GM12878 (cell line): ENCODE results near the gene TULP1. TPM values are rescaled to one million over a fixed set of nuclear protein-coding genes. Genes with fewer than 3 reads are reported as not detected.

Source experiments
- GATAD2B ChIP-seq: fragments of 450-650 bp; conservative IDR thresholded peaks from 2 replicates; pipeline ENCODE4 v1.6.1; 2017; ENCODE audit warnings: low read depth, mild to moderate bottlenecking, moderate library complexity
- NFYB ChIP-seq: IDR thresholded peaks from 2 replicates; pipeline ENCODE4 v1.6.1; 2011; ENCODE audit warnings: low read depth, mild to moderate bottlenecking, low read length, improper control_type of control experiment, moderate library complexity; ENCODE audit not compliant: insufficient read depth
- PAX8 ChIP-seq: fragments of 450-650 bp; IDR thresholded peaks from 2 replicates; pipeline ENCODE4 v1.6.1; 2017; ENCODE audit warnings: mild to moderate bottlenecking, moderate library complexity
- PML ChIP-seq: IDR thresholded peaks from 2 replicates; pipeline ENCODE4 v1.6.1; 2012; ENCODE audit warnings: low read length, inconsistent platforms
- SPI1 ChIP-seq: IDR thresholded peaks from 2 replicates; pipeline ENCODE4 v1.6.1; 2011; ENCODE audit warnings: low read depth, mild to moderate bottlenecking, low read length, moderate library complexity, borderline replicate concordance; ENCODE audit not compliant: insufficient read depth
- SREBF1 ChIP-seq: IDR thresholded peaks from 2 replicates; pipeline ENCODE4 v1.6.1; 2012; ENCODE audit warnings: mild to moderate bottlenecking, low read length
- SRF ChIP-seq, 2 experiments: IDR thresholded peaks; 2 replicates each; pipeline ENCODE4 v1.6.1; 2011; ENCODE audit warnings: low read depth in 2 of 2, low read length in 2 of 2, mild to moderate bottlenecking in 1 of 2, moderate library complexity in 1 of 2
- SUPT20H ChIP-seq: IDR thresholded peaks from 2 replicates; pipeline ENCODE4 v1.6.1; 2011; ENCODE audit warnings: low read depth, mild to moderate bottlenecking, low read length, moderate library complexity, borderline replicate concordance; ENCODE audit not compliant: control insufficient read depth
- TCF3 ChIP-seq: IDR thresholded peaks from 2 replicates; pipeline ENCODE4 v1.6.1; 2012; ENCODE audit warnings: low read depth, mild to moderate bottlenecking, low read length, borderline replicate concordance; ENCODE audit not compliant: insufficient read depth
- ZZZ3 ChIP-seq: IDR thresholded peaks from 2 replicates; pipeline ENCODE4 v1.6.1; 2011; ENCODE audit warnings: low read depth; ENCODE audit not compliant: control insufficient read depth, insufficient read length
- polyA plus RNA-seq, 11 experiments: library from polyadenylated mRNA; depleted of rRNA in 4 of 11; unstranded in 6 of 11; stranded (reverse) in 5 of 11; fragments of >200 nt; fragmentation: Nextera tagmentation in 4 of 11; fragmentation: Illumina TruSeq in 1 of 11; extraction: Ambion mirVana in 4 of 11; extraction: Trizol in 1 of 11; gene quantifications; 1 replicate in 1 of 11; 2 replicates in 10 of 11; pipeline versions ENCODE4 v1.2.1 to v1.2.3, GENCODE V29; 2011 to 2016; ENCODE audit warnings: inconsistent platforms in 2 of 11, missing spikeins in 2 of 11, low read depth in 1 of 11
- total RNA-seq, 4 experiments: library from RNA; depleted of rRNA in 3 of 4; stranded (reverse); fragments of >200 nt in 3 of 4; fragmentation: Illumina TruSeq in 1 of 4; extraction: Trizol in 1 of 4; gene quantifications; 2 replicates each; pipeline versions ENCODE4 v1.2.1 to v1.2.3, GENCODE V29; 2013 to 2021
- TF ChIP-seq, protein P1 (sequence below): IDR thresholded peaks from 2 replicates; pipeline ENCODE4 v1.6.1; 2012; ENCODE audit warnings: low read depth, low read length, improper control_type of control experiment
- TF ChIP-seq, protein P2 (sequence below): IDR thresholded peaks from 2 replicates; pipeline ENCODE4 v1.6.1; 2012; ENCODE audit warnings: improper control_type of control experiment, low read depth, low read length; ENCODE audit not compliant: insufficient replicate concordance
- TF ChIP-seq, protein P3 (sequence below): fragments of 450-650 bp; IDR thresholded peaks from 2 replicates; pipeline ENCODE4 v1.6.1; 2017; ENCODE audit warnings: low read depth, mild to moderate bottlenecking, moderate library complexity

TULP1 gene
- total and polyA plus RNA-seq, 10 of the 15 experiments (the other 5 are each of a cell fraction or from before 2014, with no cell fraction given) = not detected

DNA sequence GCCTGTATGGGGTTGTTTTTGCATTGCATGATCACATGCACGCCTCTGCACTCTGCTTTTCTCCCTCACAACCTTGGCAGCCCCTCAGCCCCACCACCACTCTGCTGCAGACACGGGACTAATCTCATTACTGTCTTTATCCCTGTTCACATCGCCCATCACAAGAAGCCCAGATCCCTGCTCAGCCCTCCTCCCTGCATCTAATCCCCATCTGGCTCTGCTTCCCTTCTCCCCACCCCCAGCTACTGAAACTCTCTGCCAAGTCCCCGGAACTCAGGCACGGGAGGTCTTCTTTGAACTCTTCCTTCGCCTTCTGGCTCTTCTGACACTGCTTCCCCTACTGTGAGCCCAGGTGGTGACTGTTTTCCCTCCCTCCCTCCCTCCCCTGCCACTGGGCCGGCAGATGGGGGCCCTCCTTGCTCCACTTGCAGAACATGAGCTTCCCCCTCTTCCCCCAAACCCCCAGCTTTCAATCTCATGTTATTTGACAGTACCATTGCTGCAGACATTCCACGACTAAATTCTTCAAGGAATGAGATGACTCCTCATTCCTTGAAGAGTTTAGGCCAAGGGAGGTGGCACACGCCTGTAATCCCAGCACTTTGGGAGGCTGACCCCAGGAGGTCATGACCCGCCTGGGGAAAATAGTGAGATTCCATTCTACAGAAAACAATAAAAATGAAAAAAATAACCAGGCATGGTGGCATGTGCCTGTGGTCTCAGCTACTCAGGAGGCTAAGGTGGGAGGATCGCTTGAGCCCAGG, 21.9 kb upstream of the TULP1 start (continued):
- no peak for TF ChIP-seq PAX8
- no peak for TF ChIP-seq NFYB
- TF ChIP-seq SUPT20H = no peak
- TF ChIP-seq, protein P1, sequence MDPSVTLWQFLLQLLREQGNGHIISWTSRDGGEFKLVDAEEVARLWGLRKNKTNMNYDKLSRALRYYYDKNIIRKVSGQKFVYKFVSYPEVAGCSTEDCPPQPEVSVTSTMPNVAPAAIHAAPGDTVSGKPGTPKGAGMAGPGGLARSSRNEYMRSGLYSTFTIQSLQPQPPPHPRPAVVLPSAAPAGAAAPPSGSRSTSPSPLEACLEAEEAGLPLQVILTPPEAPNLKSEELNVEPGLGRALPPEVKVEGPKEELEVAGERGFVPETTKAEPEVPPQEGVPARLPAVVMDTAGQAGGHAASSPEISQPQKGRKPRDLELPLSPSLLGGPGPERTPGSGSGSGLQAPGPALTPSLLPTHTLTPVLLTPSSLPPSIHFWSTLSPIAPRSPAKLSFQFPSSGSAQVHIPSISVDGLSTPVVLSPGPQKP = no peak
- TF ChIP-seq, protein P2, sequence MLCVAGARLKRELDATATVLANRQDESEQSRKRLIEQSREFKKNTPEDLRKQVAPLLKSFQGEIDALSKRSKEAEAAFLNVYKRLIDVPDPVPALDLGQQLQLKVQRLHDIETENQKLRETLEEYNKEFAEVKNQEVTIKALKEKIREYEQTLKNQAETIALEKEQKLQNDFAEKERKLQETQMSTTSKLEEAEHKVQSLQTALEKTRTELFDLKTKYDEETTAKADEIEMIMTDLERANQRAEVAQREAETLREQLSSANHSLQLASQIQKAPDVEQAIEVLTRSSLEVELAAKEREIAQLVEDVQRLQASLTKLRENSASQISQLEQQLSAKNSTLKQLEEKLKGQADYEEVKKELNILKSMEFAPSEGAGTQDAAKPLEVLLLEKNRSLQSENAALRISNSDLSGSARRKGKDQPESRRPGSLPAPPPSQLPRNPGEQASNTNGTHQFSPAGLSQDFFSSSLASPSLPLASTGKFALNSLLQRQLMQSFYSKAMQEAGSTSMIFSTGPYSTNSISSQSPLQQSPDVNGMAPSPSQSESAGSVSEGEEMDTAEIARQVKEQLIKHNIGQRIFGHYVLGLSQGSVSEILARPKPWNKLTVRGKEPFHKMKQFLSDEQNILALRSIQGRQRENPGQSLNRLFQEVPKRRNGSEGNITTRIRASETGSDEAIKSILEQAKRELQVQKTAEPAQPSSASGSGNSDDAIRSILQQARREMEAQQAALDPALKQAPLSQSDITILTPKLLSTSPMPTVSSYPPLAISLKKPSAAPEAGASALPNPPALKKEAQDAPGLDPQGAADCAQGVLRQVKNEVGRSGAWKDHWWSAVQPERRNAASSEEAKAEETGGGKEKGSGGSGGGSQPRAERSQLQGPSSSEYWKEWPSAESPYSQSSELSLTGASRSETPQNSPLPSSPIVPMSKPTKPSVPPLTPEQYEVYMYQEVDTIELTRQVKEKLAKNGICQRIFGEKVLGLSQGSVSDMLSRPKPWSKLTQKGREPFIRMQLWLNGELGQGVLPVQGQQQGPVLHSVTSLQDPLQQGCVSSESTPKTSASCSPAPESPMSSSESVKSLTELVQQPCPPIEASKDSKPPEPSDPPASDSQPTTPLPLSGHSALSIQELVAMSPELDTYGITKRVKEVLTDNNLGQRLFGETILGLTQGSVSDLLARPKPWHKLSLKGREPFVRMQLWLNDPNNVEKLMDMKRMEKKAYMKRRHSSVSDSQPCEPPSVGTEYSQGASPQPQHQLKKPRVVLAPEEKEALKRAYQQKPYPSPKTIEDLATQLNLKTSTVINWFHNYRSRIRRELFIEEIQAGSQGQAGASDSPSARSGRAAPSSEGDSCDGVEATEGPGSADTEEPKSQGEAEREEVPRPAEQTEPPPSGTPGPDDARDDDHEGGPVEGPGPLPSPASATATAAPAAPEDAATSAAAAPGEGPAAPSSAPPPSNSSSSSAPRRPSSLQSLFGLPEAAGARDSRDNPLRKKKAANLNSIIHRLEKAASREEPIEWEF = no peak
- no peak for TF ChIP-seq PML
- no peak for TF ChIP-seq SRF (IDR thresholded peaks at IDR 0.05; ENCODE audit: low read depth in 2 of 2, low read length in 2 of 2)
- no peak for TF ChIP-seq TCF3
- TF ChIP-seq, protein P3, sequence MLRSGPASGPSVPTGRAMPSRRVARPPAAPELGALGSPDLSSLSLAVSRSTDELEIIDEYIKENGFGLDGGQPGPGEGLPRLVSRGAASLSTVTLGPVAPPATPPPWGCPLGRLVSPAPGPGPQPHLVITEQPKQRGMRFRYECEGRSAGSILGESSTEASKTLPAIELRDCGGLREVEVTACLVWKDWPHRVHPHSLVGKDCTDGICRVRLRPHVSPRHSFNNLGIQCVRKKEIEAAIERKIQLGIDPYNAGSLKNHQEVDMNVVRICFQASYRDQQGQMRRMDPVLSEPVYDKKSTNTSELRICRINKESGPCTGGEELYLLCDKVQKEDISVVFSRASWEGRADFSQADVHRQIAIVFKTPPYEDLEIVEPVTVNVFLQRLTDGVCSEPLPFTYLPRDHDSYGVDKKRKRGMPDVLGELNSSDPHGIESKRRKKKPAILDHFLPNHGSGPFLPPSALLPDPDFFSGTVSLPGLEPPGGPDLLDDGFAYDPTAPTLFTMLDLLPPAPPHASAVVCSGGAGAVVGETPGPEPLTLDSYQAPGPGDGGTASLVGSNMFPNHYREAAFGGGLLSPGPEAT = no peak
- no peak for TF ChIP-seq GATAD2B
- TF ChIP-seq SREBF1 = no peak
- TF ChIP-seq SPI1 = no peak
- TF ChIP-seq ZZZ3 = no peak
